Measurements from ENCODE around the gene PKLR. TPM values are rescaled to one million over a fixed set of nuclear protein-coding genes. Genes with fewer than 3 reads are reported as not detected.
A peak's percentile ranks its signal among the peaks of the same experiment; 100 is the strongest.

PKLR gene
- total and polyA plus RNA-seq, 2 of the 4 experiments (the other 2 are of a cell fraction) = 0.03 TPM; not detected in 1

- TF ChIP-seq MXI1 (IDR thresholded peaks at IDR 0.05; ENCODE audit: borderline replicate concordance, low read depth, low read length) (no peak), MAFK (IDR thresholded peaks at IDR 0.05; ENCODE audit: low read depth, low read length) (0 out of 2 replicates have a peak, but pooled peaks have one; percentile 18), USF2 (IDR thresholded peaks at IDR 0.05; ENCODE audit: low read depth, low read length) (peak; percentile 99), CEBPB (IDR thresholded peaks at IDR 0.05; ENCODE audit: low read depth, low read length) (peak; percentile 92), FOS (IDR thresholded peaks at IDR 0.05; ENCODE audit: low read depth, low read length) (peak; percentile 96)
- WGBS, 2 experiments (ENCODE audit: extremely low coverage in 2 of 2, insufficient read length in 1 of 2) = 100% methylated on average over 1 of the region's 4 CpGs; no CpG with 5 or more reads in 1 of the 2 experiments
- Histone ChIP-seq H3K9me1 (ENCODE audit: insufficient read depth, low read length) (peaks cover 6% of the 10 kb centered on the region), H3K23ac (ENCODE audit: low read depth, low read length) (no peak overlapping the region), H3K79me1 (ENCODE audit: low read depth in 1 of 2, low read length in 2 of 2) (peaks cover 4 to 37% of the 10 kb centered on the region in 2 experiments; a peak in 3 of 4 replicates), H4K20me1 (ENCODE audit: insufficient read depth, low read length) (no peaks in the 10 kb centered on the region), H2AK9ac (replicated peaks; ENCODE audit: low read depth, low read length, poor library complexity) (no peak overlapping the region), H2BK15ac (ENCODE audit: low read depth, low read length) (no peak overlapping the region), H4K8ac (ENCODE audit: low read depth in 2 of 2, low read length in 2 of 2) (peak overlapping the region; percentile 23 to 94), H2BK120ac (ENCODE audit: low read depth, low read length) (no peak overlapping the region), H3K4me2 (ENCODE audit: low read depth, low read length) (peak overlapping the region; percentile 56; the same call in 1 of the 2 replicates), H2BK20ac (ENCODE audit: low read depth, low read length) (no peak overlapping the region), H4K5ac (ENCODE audit: low read depth, low read length) (peak overlapping the region; percentile 77; the same call in 1 of the 2 replicates), H3K27ac (ENCODE audit: insufficient read depth, low read length) (no peak overlapping the region), H3K9ac (ENCODE audit: low read depth, low read length) (peak overlapping the region; percentile 44; the same call in 1 of the 2 replicates), H3K18ac (ENCODE audit: low read depth, low read length) (no peak overlapping the region), H3K36me3 (ENCODE audit: control insufficient read depth, insufficient read depth, low read length) (peaks cover 20% of the 10 kb centered on the region), H3K14ac (replicated peaks; ENCODE audit: low read depth, low read length) (0 out of 2 replicates have a peak overlapping the region, but pooled peaks have one; percentile 8), H2BK5ac (ENCODE audit: low read depth, low read length, poor library complexity, severe bottlenecking) (peak overlapping the region; percentile 20), H3K4me1 (ENCODE audit: control insufficient read depth, insufficient read depth, low read length) (peaks cover 6% of the 10 kb centered on the region; the same call in 1 of the 2 replicates), H3K4me3 (ENCODE audit: insufficient read depth, low read depth, low read length) (peak overlapping the region; percentile 40), H2AFZ (replicated peaks; ENCODE audit: low read length, poor library complexity) (peak overlapping the region; percentile 89), H3K9me3 (ENCODE audit: control insufficient read depth, insufficient read depth, low read length) (no peaks in the 10 kb centered on the region), H4K91ac (ENCODE audit: insufficient read depth, low read depth, low read length) (no peak overlapping the region), H2AK5ac (ENCODE audit: low read depth, low read length) (peak overlapping the region; percentile 46; the same call in 1 of the 2 replicates), H3K4ac (ENCODE audit: low read depth, low read length) (peak overlapping the region; percentile 62; the same call in 1 of the 2 replicates), H3K27me3 (ENCODE audit: control insufficient read depth, insufficient read depth, low read length) (no peaks in the 10 kb centered on the region), H3K56ac (ENCODE audit: extremely low read depth, insufficient read depth, low read length) (no peak overlapping the region)
- DNase-seq = peak; percentile 83
- intact Hi-C loops (cut with micrococcal nuclease) = loop anchor here (1.0 kb wide), 1 partner anchor 33 kb away; the partner anchor contains the start of gene MTX1
- CTCF ChIA-PET = interaction anchor here (0.5 kb wide), 1 partner anchor 67 kb away, joined by 4 read pairs; no protein-coding TSS in a partner anchor
- POLR2A ChIA-PET (ENCODE audit: unreplicated experiment) = interaction anchor here (0.6 kb wide), 1 partner anchor 21 kb away, joined by 4 read pairs; the partner anchor contains the start of gene SCAMP3
- peak; percentile 8; the same call in 1 of the 2 replicates for ATAC-seq (ENCODE audit: low read depth)
- dilution Hi-C loops (cut with HindIII; ENCODE audit: low sequenced_read_pairs, unreplicated experiment) = no loop called here
- in situ Hi-C loops (cut with MboI; ENCODE audit: low sequenced_read_pairs) = no loop called here
- no TSS peak for BruUV-seq (replicated peaks)
Measured at GRCh38 chr1:155241069-155241679, 60.1 kb downstream of the PKLR start.

Small RNA genes within 50 kb of the gene (microRNA-seq; reads per million reads assigned to microRNA genes)
- not detected for gene MIR555 (ENCODE audit: unreplicated experiment)

Other genes with a start within 250 kb of the PKLR start
- gene EFNA4, start 237.7 kb downstream of the PKLR start, total RNA-seq (2012; rRNA removed) = 3.3 and 3.8 TPM in 2 replicates
- gene EFNA4, start 237.7 kb downstream of the PKLR start, polyA plus RNA-seq (2012; rRNA removed) = 11.8 and 16.3 TPM in 2 replicates
- gene EFNA3, start 222.6 kb downstream of the PKLR start, total RNA-seq (2012; rRNA removed) = 0.56 and 0.72 TPM in 2 replicates
- gene EFNA3, start 222.6 kb downstream of the PKLR start, polyA plus RNA-seq (2012; rRNA removed) = 1.6 TPM in 2 replicates
- 0.28 and 0.90 TPM in 2 replicates for gene EFNA1, start 173.6 kb downstream of the PKLR start, total RNA-seq (2012; rRNA removed)
- 1.4 and 1.6 TPM in 2 replicates for gene EFNA1, start 173.6 kb downstream of the PKLR start, polyA plus RNA-seq (2012; rRNA removed)
- 20.6 and 21.1 TPM in 2 replicates for gene SLC50A1, start 165.6 kb downstream of the PKLR start, total RNA-seq (2012; rRNA removed)
- gene SLC50A1, start 165.6 kb downstream of the PKLR start, polyA plus RNA-seq (2012; rRNA removed) = 19.5 and 20.8 TPM in 2 replicates
- 29.0 and 30.6 TPM in 2 replicates for gene DPM3, start 160.9 kb downstream of the PKLR start, total RNA-seq (2012; rRNA removed)
- 129 and 138 TPM in 2 replicates for gene DPM3, start 160.9 kb downstream of the PKLR start, polyA plus RNA-seq (2012; rRNA removed)
- 76.1 and 76.7 TPM in 2 replicates for gene KRTCAP2, start 128.1 kb downstream of the PKLR start, total RNA-seq (2012; rRNA removed)
- gene KRTCAP2, start 128.1 kb downstream of the PKLR start, polyA plus RNA-seq (2012; rRNA removed) = 189 and 232 TPM in 2 replicates
- gene TRIM46, start 127.6 kb downstream of the PKLR start, total RNA-seq (2012; rRNA removed) = 2.3 and 2.5 TPM in 2 replicates
- gene TRIM46, start 127.6 kb downstream of the PKLR start, polyA plus RNA-seq (2012; rRNA removed) = 6.2 and 6.9 TPM in 2 replicates
- 13.1 and 15.1 TPM in 2 replicates for gene THBS3, start 93.5 kb downstream of the PKLR start, total RNA-seq (2012; rRNA removed)
- gene THBS3, start 93.5 kb downstream of the PKLR start, polyA plus RNA-seq (2012; rRNA removed) = 28.3 and 30.4 TPM in 2 replicates
- gene MTX1, start 92.7 kb downstream of the PKLR start, total RNA-seq (2012; rRNA removed) = 51.4 and 67.2 TPM in 2 replicates
- gene MTX1, start 92.7 kb downstream of the PKLR start, polyA plus RNA-seq (2012; rRNA removed) = 73.7 and 73.9 TPM in 2 replicates
- 1.4 TPM in 2 replicates for gene ENTREP3, start 46.0 kb downstream of the PKLR start, total RNA-seq (2012; rRNA removed)
- 23.8 and 27.9 TPM in 2 replicates for gene ENTREP3, start 46.0 kb downstream of the PKLR start, polyA plus RNA-seq (2012; rRNA removed)
- 29.2 and 30.5 TPM in 2 replicates for gene SCAMP3, start 39.1 kb downstream of the PKLR start, total RNA-seq (2012; rRNA removed)
- gene SCAMP3, start 39.1 kb downstream of the PKLR start, polyA plus RNA-seq (2012; rRNA removed) = 118 and 144 TPM in 2 replicates
- gene CLK2, start 27.9 kb downstream of the PKLR start, total RNA-seq (2012; rRNA removed) = 19.2 and 19.7 TPM in 2 replicates
- gene CLK2, start 27.9 kb downstream of the PKLR start, polyA plus RNA-seq (2012; rRNA removed) = 53.0 and 61.2 TPM in 2 replicates
- gene HCN3, start 24.0 kb downstream of the PKLR start, total RNA-seq (2012; rRNA removed) = 0.36 and 0.83 TPM in 2 replicates
- 2.7 and 2.9 TPM in 2 replicates for gene HCN3, start 24.0 kb downstream of the PKLR start, polyA plus RNA-seq (2012; rRNA removed)
- gene FDPS, start 7.4 kb upstream of the PKLR start, total RNA-seq (2012; rRNA removed) = 176 and 191 TPM in 2 replicates
- gene FDPS, start 7.4 kb upstream of the PKLR start, polyA plus RNA-seq (2012; rRNA removed) = 183 and 186 TPM in 2 replicates
- 4.1 and 4.2 TPM in 2 replicates for gene RUSC1, start 19.5 kb upstream of the PKLR start, total RNA-seq (2012; rRNA removed)
- gene RUSC1, start 19.5 kb upstream of the PKLR start, polyA plus RNA-seq (2012; rRNA removed) = 31.4 and 32.7 TPM in 2 replicates